NT2/D1 (cell line): ENCODE results near the gene SLC30A3.

ENCODE experiments used
- YY1 ChIP-seq: IDR thresholded peaks from 2 replicates; pipeline ENCODE4 v1.6.1; 2011; ENCODE audit not compliant: insufficient read length, insufficient read depth
- ZNF274 ChIP-seq: IDR thresholded peaks from 2 replicates; pipeline ENCODE4 v1.6.1; 2011; ENCODE audit warnings: mild to moderate bottlenecking, low read depth, low read length

DNA sequence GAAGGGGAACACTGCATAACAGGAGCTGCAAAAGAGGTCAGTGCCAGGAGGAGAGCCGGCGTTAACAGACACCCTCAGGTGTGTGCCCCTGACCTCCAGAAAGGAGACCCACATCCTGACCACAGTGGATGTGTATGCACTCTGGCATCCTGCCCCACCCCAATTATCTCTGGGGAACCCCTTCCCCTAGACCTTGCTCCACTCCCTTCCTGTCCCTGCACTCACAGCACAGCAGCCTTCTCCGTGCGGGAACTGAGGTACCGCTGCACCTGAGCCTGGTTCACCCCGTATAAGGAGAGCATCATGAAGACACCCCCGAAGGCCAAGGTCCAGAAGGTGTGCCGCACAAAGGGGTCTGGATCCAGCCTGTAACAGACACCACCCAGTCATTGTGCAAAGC lies 58.3 kb downstream of the SLC30A3 start:
- TF ChIP-seq ZNF274 (no peak), YY1 (no peak)
